ENCODE measurements around the gene SLC37A1. TPM values are rescaled to one million over a fixed set of nuclear protein-coding genes. Genes with fewer than 3 reads are reported as not detected.
"Not testable (repeated sequence)": the region's sequence is repeated elsewhere in the genome, so short reads cannot be mapped to it uniquely, and the experiment has no call there.

The SLC37A1 gene
- polyA plus RNA-seq (ENCODE audit: insufficient read length in 3 of 3) = 10 to 100 TPM in 1 of 3 donors, 1 to 10 TPM in 2; 7.1 to 12.6 (median 7.5) TPM
- long read RNA-seq, donor 1, partial matches to known transcripts = 0 of 1 reads
- long read RNA-seq, donor 1, other reads (novel, unspliced or antisense) = 0 of 1 reads
- long read RNA-seq, donor 2, partial matches to known transcripts = 0 of 1 reads
- long read RNA-seq, donor 2, other reads (novel, unspliced or antisense) = 0 of 1 reads
- long read RNA-seq, donor 3 = 0 reads
- long read RNA-seq, donor 4 = 0 reads
- long read RNA-seq, donor 5, partial matches to known transcripts = 0 of 1 reads
- long read RNA-seq, donor 5, other reads (novel, unspliced or antisense) = 0 of 1 reads
- long read RNA-seq, donor 6, partial matches to known transcripts = 0 of 2 reads
- long read RNA-seq, donor 6, other reads (novel, unspliced or antisense) = 0 of 2 reads
- long read RNA-seq, donor 7 = 0 reads
- long read RNA-seq, donor 8 = 0 reads
- long read RNA-seq, donor 9 = 0 reads
- long read RNA-seq, donor 10 = 0 reads
- long read RNA-seq, donor 11 = 0 reads
- long read RNA-seq, donor 12 = 0 reads
- long read RNA-seq, donor 13, partial matches to known transcripts = 0 of 1 reads
- long read RNA-seq, donor 13, other reads (novel, unspliced or antisense) = 0 of 1 reads
- long read RNA-seq, donor 14 = 0 reads
- long read RNA-seq, donor 15 = 0 reads
- long read RNA-seq, donor 16, partial matches to known transcripts = 8 of 26 reads
- long read RNA-seq, donor 16, other reads (novel, unspliced or antisense) = 16 of 26 reads

GRCh38 chr21:42513151-42513984 lies at the start of gene SLC37A1:
Gene SLC37A1, plus strand, starts transcription at chr21:42513852. Its CDS starts 4,603 bp downstream, at chr21:42518455.
- DNase-seq (ENCODE audit: extremely low read depth in 1 of 11, low read depth in 9 of 11, low spot score in 4 of 11) = no peak

GRCh38 chr21:42463861-42464515 lies 49.7 kb upstream of the SLC37A1 start:
- no peak for DNase-seq (ENCODE audit: extremely low read depth in 1 of 11, low read depth in 9 of 11, low spot score in 4 of 11)

DNA sequence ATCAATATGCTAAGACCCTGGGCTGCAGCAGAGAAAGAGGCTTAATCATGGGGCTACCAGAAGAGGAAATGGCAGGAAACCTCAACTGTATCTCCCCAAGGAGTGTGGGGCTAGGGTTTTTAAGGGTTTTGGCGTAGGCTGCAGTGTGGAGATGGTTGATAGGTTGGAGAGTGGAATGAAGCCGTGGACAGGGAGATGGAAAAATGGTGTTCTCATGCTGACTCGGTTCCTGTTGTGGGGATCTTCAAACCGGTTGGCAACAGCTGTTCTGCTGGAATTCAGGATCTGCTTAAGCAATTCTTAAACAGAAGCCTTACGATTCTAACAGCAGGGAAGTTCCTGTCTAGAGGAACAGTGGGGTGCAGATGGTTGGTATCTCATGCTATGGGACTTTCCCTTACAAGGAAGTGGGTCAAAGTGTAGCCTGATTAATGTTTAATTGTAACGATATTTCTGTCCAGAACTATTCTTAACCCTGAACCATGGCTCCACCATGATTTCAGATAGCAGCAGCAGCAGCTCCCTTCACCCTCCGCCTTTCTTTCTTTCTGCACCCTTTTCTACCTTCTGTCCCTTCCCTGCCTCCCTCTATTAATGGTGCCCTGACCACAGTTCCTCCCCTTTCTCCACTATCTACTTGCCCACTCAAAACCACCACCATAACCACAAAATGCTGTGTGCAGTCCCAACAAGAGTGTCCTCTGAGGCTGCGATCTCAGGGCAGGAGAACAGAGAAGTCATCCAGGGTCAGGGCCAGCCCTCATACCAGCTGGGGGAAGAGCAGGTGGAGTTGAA lies 48.4 kb upstream of the SLC37A1 start:
- DNase-seq (ENCODE audit: extremely low read depth in 1 of 11, low read depth in 9 of 11, low spot score in 4 of 11) = no peak

GRCh38 chr21:42465803-42466127 lies 47.9 kb upstream of the SLC37A1 start:
- no peak for DNase-seq (ENCODE audit: extremely low read depth in 1 of 11, low read depth in 9 of 11, low spot score in 4 of 11)

GRCh38 chr21:42466700-42467099 lies 47.0 kb upstream of the SLC37A1 start:
- no peak for DNase-seq (ENCODE audit: extremely low read depth in 1 of 11, low read depth in 9 of 11, low spot score in 4 of 11)

DNA sequence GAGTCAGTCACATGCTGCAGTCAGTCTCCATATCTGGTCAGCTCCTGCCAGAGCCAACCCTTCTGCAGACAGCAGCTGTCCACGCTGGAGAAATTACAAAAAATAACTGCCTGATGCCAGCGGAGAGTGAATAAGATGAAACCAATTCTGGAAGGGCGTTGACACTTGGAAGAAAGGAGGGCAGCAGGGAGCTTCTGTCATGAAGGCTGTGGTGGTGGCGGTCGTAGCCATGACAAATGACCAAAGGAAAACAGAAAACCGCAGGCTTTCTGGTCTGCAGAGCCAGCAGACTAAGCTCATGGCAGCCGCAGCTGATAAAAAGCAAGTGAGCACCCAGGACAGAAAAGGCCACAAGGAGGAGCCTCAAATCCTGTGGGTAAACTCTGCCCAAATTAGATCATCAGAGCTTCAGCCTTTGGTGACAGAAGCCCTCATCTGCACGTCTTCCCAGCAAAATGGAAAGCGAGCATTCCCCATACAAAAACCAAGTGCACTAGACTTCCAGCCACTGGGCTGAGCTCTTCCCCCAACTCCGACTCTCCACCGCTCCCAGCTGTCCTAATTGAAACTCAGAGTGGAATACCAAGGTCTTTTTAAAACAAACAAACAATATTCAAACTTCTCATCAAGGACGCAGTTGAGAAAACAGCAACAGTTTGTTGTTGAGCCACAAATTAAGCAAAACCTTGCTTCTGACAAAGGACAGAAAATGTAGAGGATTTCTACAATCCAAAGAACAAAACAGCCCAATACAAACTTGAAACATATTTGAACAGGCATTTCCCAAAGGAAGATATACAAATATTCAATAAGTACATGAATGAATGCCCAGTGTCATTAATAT lies 46.3 kb upstream of the SLC37A1 start:
- no peak for DNase-seq (ENCODE audit: extremely low read depth in 1 of 11, low read depth in 9 of 11, low spot score in 4 of 11)

- DNase-seq (ENCODE audit: extremely low read depth in 1 of 11, low read depth in 9 of 11, low spot score in 4 of 11) = no peak
These were observed 45.0 kb upstream of the SLC37A1 start for GRCh38 chr21:42468491-42469131.

DNA sequence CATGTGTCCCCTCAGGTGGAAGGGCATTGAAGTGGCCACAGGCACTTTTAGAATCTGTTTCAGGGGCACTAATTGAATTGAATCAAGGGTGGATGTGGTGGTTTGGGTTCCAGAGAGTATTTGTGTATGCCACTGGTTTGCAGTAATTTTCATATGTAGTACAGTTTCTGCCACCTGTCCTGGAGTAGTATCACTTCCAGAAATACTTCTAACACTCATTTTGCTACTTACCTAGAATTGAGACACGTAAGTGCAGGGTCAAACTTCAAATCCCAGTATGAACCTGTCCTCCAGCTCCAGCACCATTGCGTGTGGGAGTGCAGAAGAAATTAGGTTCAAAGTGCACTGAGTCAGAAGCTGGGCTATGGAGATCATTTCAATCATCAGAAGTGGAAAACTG lies 44.4 kb upstream of the SLC37A1 start:
- DNase-seq (ENCODE audit: extremely low read depth in 1 of 11, low read depth in 9 of 11, low spot score in 4 of 11) = no peak

GRCh38 chr21:42469726-42470125 lies 43.9 kb upstream of the SLC37A1 start:
- not testable (repeated sequence) for DNase-seq (ENCODE audit: extremely low read depth in 1 of 11, low read depth in 9 of 11, low spot score in 4 of 11)

- DNase-seq (ENCODE audit: extremely low read depth in 1 of 11, low read depth in 9 of 11, low spot score in 4 of 11) = no peak
These were observed 42.4 kb upstream of the SLC37A1 start for GRCh38 chr21:42471206-42471605.

DNA sequence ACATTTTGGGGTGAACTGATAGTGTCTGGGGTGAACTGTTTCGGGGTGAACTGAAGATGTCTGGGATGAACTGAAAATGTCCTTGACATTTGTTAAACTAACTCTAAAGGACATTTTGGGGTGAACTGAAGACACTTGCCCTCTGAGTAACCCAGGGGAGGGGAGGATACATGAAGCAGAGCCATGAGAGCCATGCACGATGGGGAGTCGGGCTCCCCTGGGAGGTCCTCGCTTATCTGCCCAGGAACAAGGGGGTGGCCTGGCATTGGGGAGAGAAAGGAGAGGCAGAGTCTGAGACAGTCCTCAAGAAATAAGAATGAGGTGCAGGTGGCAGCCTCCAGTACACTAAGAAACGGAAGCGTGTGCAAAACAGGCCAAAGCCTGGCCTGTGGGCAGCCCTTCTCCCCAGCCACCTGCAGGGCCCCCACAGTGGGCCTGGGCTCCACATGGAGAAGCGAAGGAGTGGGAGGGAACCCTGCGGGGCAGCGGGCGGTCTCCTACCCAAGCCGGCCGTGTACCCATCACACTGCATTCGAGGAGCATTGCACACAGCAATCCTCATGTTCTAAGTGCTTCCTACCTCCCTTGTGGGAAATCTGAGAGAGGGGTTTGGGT lies 41.8 kb upstream of the SLC37A1 start:
- DNase-seq (ENCODE audit: extremely low read depth in 1 of 11, low read depth in 9 of 11, low spot score in 4 of 11) = no peak

GRCh38 chr21:42472521-42472920 lies 41.1 kb upstream of the SLC37A1 start:
- DNase-seq (ENCODE audit: extremely low read depth in 1 of 11, low read depth in 9 of 11, low spot score in 4 of 11) = no peak

DNA sequence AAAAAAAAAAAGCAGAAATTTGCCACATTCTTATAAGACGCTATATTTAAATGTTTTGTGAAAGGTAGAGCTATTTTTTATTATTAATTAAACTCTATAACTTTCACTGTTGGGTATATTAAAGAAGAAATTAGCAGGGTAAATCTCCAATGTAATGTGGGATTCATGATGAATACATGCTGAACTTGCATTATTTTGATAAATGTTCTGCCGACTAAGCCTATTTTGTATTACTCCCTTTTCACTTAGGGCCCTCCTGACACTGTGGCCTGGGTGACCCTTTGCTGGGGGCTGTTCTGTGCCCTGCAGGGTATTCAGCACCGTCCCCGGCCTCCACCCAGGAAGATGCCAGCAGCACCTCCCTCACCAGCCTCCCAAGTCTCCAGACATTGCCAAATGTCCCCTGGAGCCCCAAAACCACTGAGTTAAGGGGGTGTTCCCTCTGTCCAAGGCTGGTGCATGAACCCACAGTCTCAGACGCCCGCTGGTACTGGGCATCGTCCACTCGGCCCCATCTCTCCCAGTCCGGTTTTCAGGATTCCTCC lies 40.1 kb upstream of the SLC37A1 start:
- DNase-seq (ENCODE audit: extremely low read depth in 1 of 11, low read depth in 9 of 11, low spot score in 4 of 11) = no peak

DNA sequence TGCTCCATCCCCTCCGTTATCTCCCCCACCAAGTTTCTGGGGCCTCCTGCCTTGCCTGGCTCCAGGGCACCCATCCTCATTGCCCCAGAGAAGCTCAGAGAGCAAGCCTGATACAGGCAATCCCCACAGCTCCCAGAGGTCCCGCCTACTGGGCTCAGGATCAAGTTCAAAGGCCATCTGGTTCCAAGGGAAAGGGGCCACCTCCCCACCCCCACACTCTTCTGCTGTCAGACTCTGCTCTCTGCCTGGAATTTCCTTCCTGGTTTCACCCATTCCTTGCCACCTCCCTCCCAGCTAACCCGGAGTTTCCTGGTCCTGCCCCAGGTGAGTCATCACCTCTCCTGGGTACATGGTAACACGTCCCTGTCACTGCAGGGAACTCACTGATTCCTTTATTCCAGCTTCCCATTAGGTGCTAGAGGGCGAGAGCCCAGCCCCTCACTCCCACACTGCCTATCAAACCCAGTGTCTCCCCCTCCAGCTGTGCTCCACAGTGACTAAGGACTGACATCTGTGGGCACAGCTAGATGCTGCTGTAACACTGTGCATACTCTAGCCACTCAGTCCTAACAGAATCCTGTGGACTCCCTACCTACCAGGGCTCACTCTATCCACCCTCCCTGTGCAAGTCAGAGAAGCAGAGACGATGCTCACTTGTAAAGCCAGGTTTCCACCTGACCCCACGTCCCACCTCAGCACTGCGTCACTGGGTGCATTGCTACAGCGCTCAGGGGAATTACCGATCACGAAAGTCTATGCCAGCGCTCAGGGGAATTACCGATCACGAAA lies 39.4 kb upstream of the SLC37A1 start:
- no peak for DNase-seq (ENCODE audit: extremely low read depth in 1 of 11, low read depth in 9 of 11, low spot score in 4 of 11)

DNA sequence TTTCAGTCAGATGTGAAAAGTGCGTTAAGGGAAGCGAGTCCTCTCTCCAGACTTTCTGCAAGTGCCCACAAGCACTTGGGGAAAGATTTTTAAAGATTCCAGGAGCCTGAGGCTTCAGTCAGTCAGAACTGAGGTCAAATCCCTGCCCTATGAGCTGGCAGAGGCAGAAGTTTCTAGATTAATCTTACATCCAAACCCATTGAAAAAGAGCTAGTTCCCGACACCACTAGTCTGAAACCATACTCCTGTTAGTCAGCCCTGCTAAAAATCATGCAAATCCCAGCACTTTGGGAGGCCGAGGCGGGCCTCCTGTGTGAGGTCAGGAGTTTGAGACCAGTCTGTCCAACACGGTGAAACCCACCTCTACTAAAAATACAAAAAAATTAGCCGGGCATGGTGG lies 38.6 kb upstream of the SLC37A1 start:
- DNase-seq (ENCODE audit: extremely low read depth in 1 of 11, low read depth in 9 of 11, low spot score in 4 of 11) = no peak
